Inferior parietal cortex (tissue), 1 donor: ENCODE measurements around the gene MAGED4B.
"Not testable (repeated sequence)": the region's sequence is repeated elsewhere in the genome, so short reads cannot be mapped to it uniquely, and the experiment has no call there.

ENCODE experiments used
- DNase-seq: peaks from one replicate; pipeline ENCODE4 v3.0.0-alpha.2; 2016; ENCODE audit errors: extremely low spot score

Gene MAGED4B

GRCh38 chrX:52068666-52069640 is at the start of gene MAGED4B:
TSS of gene MAGED4B (minus strand) at chrX:52069183. CDS start at chrX:52068172, 1,011 bp downstream.
- not testable (repeated sequence) for DNase-seq

GRCh38 chrX:52118262-52118661 is 49.3 kb upstream of the MAGED4B start:
- DNase-seq = no peak

- DNase-seq = no peak
These were observed 13.6 kb upstream of the MAGED4B start for GRCh38 chrX:52082578-52082977.

GRCh38 chrX:52078131-52078530 is 9.1 kb upstream of the MAGED4B start:
- no peak for DNase-seq

GRCh38 chrX:52042288-52042687 is 26.7 kb downstream of the MAGED4B start:
- not testable (repeated sequence) for DNase-seq

- no peak for DNase-seq
These were observed 34.8 kb downstream of the MAGED4B start for GRCh38 chrX:52034211-52034610.

- no peak for DNase-seq
These were observed 37.6 kb downstream of the MAGED4B start for GRCh38 chrX:52031371-52031770.

GRCh38 chrX:52015794-52016193 is 53.2 kb downstream of the MAGED4B start:
- DNase-seq = no peak
